T-cell (primary cell): ENCODE data around the gene NDUFV1. TPM values are rescaled to one million over a fixed set of nuclear protein-coding genes. Genes with fewer than 3 reads are reported as not detected.
"Not testable (repeated sequence)": the region's sequence is repeated elsewhere in the genome, so short reads cannot be mapped to it uniquely, and the experiment has no call there.

ENCODE experiments used
- ATAC-seq, 4 experiments: fragments of 200-7000 bp in 3 of 4; fragments of 150-1000 bp in 1 of 4; cut with Tn5 transposase; replicated peaks in 1 of 4; 1 replicate in 3 of 4; 2 replicates in 1 of 4; pipeline ENCODE4 v1.10.0; 2021; ENCODE audit warnings: moderate library complexity in 3 of 4, mild to moderate bottlenecking in 2 of 4, moderate number of reproducible peaks in 1 of 4
- CTCF ChIA-PET, 2 donors: fragments of 300-600 bp; sonication (Branson Sonifier 250); formaldehyde crosslinking; loops; one replicate each; lab custom pipeline; 2022; ENCODE audit warnings: antibody characterized with exemption in 2 of 2; lab: Charles Lee
- POLR2A ChIA-PET, 2 donors: fragments of 300-600 bp; sonication (Branson Sonifier 250); formaldehyde crosslinking; loops; one replicate each; lab custom pipeline; 2022; ENCODE audit warnings: antibody characterized with exemption in 2 of 2; lab: Charles Lee
- DNase-seq, 35 experiments: peaks; one replicate each; pipeline versions ENCODE4 v3.0.0 to v3.0.0-alpha.2; 2013 to 2023
- H3K27ac ChIP-seq: one replicate; pipeline ENCODE4 v1.5.1; 2013; ENCODE audit warnings: low read length
- H3K27me3 ChIP-seq, 2 experiments: replicated peaks in 1 of 2; 1 replicate in 1 of 2; 2 replicates in 1 of 2; pipeline versions ENCODE4 v1.6.1 to v1.7.0; 2013; ENCODE audit warnings: low read length in 1 of 2, mixed read lengths in 1 of 2; ENCODE audit not compliant: control insufficient read depth in 2 of 2, insufficient read depth in 2 of 2; ENCODE audit errors: extremely low read depth in 1 of 2
- H3K36me3 ChIP-seq, 2 donors: 1 replicate in 1 of 2; 2 replicates in 1 of 2; pipeline versions ENCODE4 v1.6.1 to v1.7.0; 2013; ENCODE audit warnings: low read length in 1 of 2; ENCODE audit not compliant: control insufficient read depth in 2 of 2, insufficient read depth in 1 of 2; ENCODE audit errors: extremely low read depth in 1 of 2
- H3K4me1 ChIP-seq, 2 experiments: 1 replicate in 1 of 2; 2 replicates in 1 of 2; pipeline versions ENCODE4 v1.6.1 to v1.7.0; 2013; ENCODE audit warnings: low read length in 2 of 2, mixed read lengths in 1 of 2; ENCODE audit not compliant: insufficient read depth in 2 of 2, control insufficient read depth in 1 of 2; ENCODE audit errors: extremely low read depth in 1 of 2
- H3K4me3 ChIP-seq, 2 donors: 1 replicate in 1 of 2; 2 replicates in 1 of 2; pipeline versions ENCODE4 v1.5.1 to v1.7.0; 2013; ENCODE audit warnings: mild to moderate bottlenecking in 2 of 2, low read length in 1 of 2, moderate library complexity in 1 of 2; ENCODE audit not compliant: control insufficient read depth in 1 of 2; ENCODE audit errors: extremely low read depth in 1 of 2
- H3K9me3 ChIP-seq: 2 replicates; pipeline ENCODE4 v1.7.0; 2013
- H3K27ac Mint-ChIP-seq, 2 donors: one replicate each; pipeline ENCODE4 v1.8.0; 2020 to 2021; ENCODE audit warnings: mild to moderate bottlenecking in 2 of 2, mixed read lengths in 2 of 2
- H3K27me3 Mint-ChIP-seq, 2 donors: one replicate each; pipeline ENCODE4 v1.8.0; 2021 to 2022; ENCODE audit warnings: mixed read lengths in 2 of 2
- H3K36me3 Mint-ChIP-seq: one replicate; pipeline ENCODE4 v1.8.0; 2021; ENCODE audit warnings: mixed read lengths
- H3K4me1 Mint-ChIP-seq, 3 donors: one replicate each; pipeline ENCODE4 v1.8.0; 2020 to 2022; ENCODE audit warnings: mixed read lengths in 3 of 3, mild to moderate bottlenecking in 1 of 3
- H3K4me3 Mint-ChIP-seq, 3 donors: one replicate each; pipeline ENCODE4 v1.8.0; 2020 to 2022; ENCODE audit warnings: mild to moderate bottlenecking in 3 of 3, mixed read lengths in 3 of 3, moderate library complexity in 3 of 3
- H3K9me3 Mint-ChIP-seq, 3 donors: one replicate each; pipeline ENCODE4 v1.8.0; 2020 to 2022; ENCODE audit warnings: mixed read lengths in 3 of 3
- WGBS: methylation state at CpG from one replicate; pipeline ENCODE4 v1.1.5; 2013; ENCODE audit warnings: missing lambda C conversion rate; ENCODE audit not compliant: insufficient coverage; 5-methylcytosine and 5-hydroxymethylcytosine counted together
- total RNA-seq, 35 experiments: library from RNA in 6 of 35; stranded (reverse) in 6 of 35; fragments of 120-200 nt in 1 of 35; gene quantifications; one replicate each; pipeline versions ENCODE4 v1.2.1 to v1.2.4 and lab custom pipeline; 2013 to 2026

NDUFV1 gene
- total RNA-seq, 5 donors from 2014 or later (not counting 1 experiment from before 2014, with no cell fraction given), result 199 to 250 (median 238) TPM

DNA sequence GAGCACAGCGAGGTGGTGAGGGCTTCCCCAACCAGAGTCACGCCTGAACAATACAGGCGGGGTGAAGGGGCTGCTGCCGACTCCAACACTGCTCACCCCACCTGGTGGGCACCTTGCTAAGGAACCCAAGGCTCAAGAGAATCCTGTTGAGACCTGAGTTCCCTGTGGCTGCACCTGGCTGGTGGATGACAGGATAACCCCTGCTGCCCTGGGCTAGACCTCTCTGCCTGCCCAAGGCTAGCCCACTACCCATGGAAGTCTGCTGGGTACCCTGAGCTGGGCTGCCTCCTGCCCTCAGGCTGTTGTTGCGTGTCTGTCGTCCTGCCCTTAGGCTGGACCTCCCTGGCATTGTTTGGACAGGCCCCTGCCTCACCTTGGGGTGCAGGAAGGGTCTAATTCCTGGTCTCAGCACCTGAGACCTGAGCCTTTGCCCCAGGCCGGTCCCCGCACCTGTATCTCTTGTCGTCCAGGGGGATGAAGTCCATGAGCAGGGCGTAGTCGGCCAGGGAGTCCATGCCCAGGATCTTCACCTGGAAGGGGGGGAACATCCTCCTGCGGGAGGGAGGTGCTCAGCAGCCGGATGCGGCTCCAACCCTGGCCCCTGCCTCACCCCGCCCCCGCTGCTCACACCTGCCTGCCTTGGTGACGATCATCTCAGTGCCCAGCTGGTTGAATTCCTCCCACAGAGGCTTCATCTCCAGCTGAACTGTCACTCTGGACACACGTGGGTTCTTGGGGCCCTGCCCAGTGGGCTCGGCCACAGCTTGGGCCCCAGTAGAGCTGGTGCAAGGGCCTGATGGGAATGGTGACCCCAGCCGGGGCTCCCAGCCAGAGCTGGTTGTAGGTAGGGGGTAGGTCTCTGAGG lies 27.9 kb downstream of the NDUFV1 start:
- no peak overlapping the region for H3K4me3 Mint-ChIP-seq

GRCh38 chr11:67635231-67635521 lies 28.4 kb downstream of the NDUFV1 start:
- WGBS, result 86% methylated on average over 1 of the region's 4 CpGs
- Mint-ChIP-seq H3K4me1 (peaks cover 6 to 9% (median 6%) of the 10 kb centered on the region in 3 donors), H3K36me3 (no peaks in the 10 kb centered on the region), H3K4me3 (no peak overlapping the region), H3K27me3 (no peaks in the 10 kb centered on the region), H3K9me3 (no peaks in the 10 kb centered on the region), H3K27ac (no peak overlapping the region)
- peaks cover 0 to 18% of the 10 kb centered on the region in 2 experiments for H3K4me1 ChIP-seq
- H3K27ac ChIP-seq, result no peak overlapping the region
- peaks cover 0 to 24% of the 10 kb centered on the region in 2 experiments for H3K27me3 ChIP-seq
- no peaks in the 10 kb centered on the region for H3K9me3 ChIP-seq
- H3K4me3 ChIP-seq, result no peak overlapping the region
- ChIA-PET CTCF (interaction anchor here in 1 of 2 donors (0.5 kb wide), 1 partner anchor 1276 kb away, joined by 7 read pairs; no protein-coding TSS in a partner anchor), POLR2A (interaction anchor here in 1 of 2 donors (0.5 kb wide), 2 partner anchors 16 to 23 kb away, joined by 3 to 4 read pairs; no protein-coding TSS in a partner anchor)
- DNase-seq, result no peak
- H3K36me3 ChIP-seq, result no peaks in the 10 kb centered on the region
- ATAC-seq, result no peak

More for the DNA sequence above, 27.9 kb downstream of the NDUFV1 start:
- Histone ChIP-seq H3K9me3 (no peaks in the 10 kb centered on the region), H3K4me3 (no peak overlapping the region), H3K4me1 (peaks cover 0 to 13% of the 10 kb centered on the region in 2 experiments), H3K27ac (no peak overlapping the region), H3K27me3 (peaks cover 0 to 18% of the 10 kb centered on the region in 2 experiments), H3K36me3 (no peaks in the 10 kb centered on the region)
- ATAC-seq (no peak), DNase-seq (no peak)
- no peak overlapping the region for H3K27ac Mint-ChIP-seq
- no peaks in the 10 kb centered on the region for H3K9me3 Mint-ChIP-seq
- POLR2A ChIA-PET, result interaction anchor here in 1 of 2 donors (0.5 kb wide), 2 partner anchors 16 to 23 kb away, joined by 3 to 4 read pairs; no protein-coding TSS in a partner anchor
- H3K4me1 Mint-ChIP-seq, result peaks cover 6 to 7% (median 6%) of the 10 kb centered on the region in 3 donors
- 74% methylated on average over 11 of the region's 20 CpGs for WGBS
- CTCF ChIA-PET, result interaction anchor here in 1 of 2 donors (0.5 to 0.6 kb wide), 2 partner anchors 298 to 1276 kb away, joined by 5 to 7 read pairs; no protein-coding TSS in a partner anchor
- H3K27me3 Mint-ChIP-seq, result no peaks in the 10 kb centered on the region
- H3K36me3 Mint-ChIP-seq, result no peaks in the 10 kb centered on the region

- H3K4me1 ChIP-seq, result peaks cover 0 to 6% of the 10 kb centered on the region in 2 experiments
- ATAC-seq (no peak), DNase-seq (no peak)
- no peaks in the 10 kb centered on the region for H3K9me3 ChIP-seq
- Mint-ChIP-seq H3K4me3 (no peak overlapping the region), H3K9me3 (no peaks in the 10 kb centered on the region), H3K27me3 (no peaks in the 10 kb centered on the region), H3K4me1 (peaks cover 0 to 1% (median 0%) of the 10 kb centered on the region in 3 donors), H3K36me3 (no peaks in the 10 kb centered on the region), H3K27ac (no peak overlapping the region)
- no peaks in the 10 kb centered on the region for H3K36me3 ChIP-seq
- ChIA-PET POLR2A (no interaction called here), CTCF (no interaction called here)
- H3K27ac ChIP-seq, result no peak overlapping the region
- 37% methylated on average over 3 of the region's 6 CpGs for WGBS
- H3K4me3 ChIP-seq, result no peak overlapping the region
- peaks cover 0 to 38% of the 10 kb centered on the region in 2 experiments for H3K27me3 ChIP-seq
Observed at GRCh38 chr11:67636962-67637361, 30.2 kb downstream of the NDUFV1 start.

GRCh38 chr11:67637441-67637840 lies 30.7 kb downstream of the NDUFV1 start:
- H3K9me3 Mint-ChIP-seq, CTCF ChIA-PET, H3K4me1 ChIP-seq, H3K27ac Mint-ChIP-seq, ATAC-seq, H3K27ac ChIP-seq, H3K27me3 Mint-ChIP-seq, H3K4me3 ChIP-seq, H3K4me1 Mint-ChIP-seq, H3K4me3 Mint-ChIP-seq, H3K36me3 Mint-ChIP-seq, H3K9me3 ChIP-seq, H3K36me3 ChIP-seq, POLR2A ChIA-PET, DNase-seq: not testable (repeated sequence)
- WGBS, result no CpG with 5 or more reads among the region's 3 CpGs
- H3K27me3 ChIP-seq, result peaks cover 0 to 38% of the 10 kb centered on the region in 2 experiments

DNA sequence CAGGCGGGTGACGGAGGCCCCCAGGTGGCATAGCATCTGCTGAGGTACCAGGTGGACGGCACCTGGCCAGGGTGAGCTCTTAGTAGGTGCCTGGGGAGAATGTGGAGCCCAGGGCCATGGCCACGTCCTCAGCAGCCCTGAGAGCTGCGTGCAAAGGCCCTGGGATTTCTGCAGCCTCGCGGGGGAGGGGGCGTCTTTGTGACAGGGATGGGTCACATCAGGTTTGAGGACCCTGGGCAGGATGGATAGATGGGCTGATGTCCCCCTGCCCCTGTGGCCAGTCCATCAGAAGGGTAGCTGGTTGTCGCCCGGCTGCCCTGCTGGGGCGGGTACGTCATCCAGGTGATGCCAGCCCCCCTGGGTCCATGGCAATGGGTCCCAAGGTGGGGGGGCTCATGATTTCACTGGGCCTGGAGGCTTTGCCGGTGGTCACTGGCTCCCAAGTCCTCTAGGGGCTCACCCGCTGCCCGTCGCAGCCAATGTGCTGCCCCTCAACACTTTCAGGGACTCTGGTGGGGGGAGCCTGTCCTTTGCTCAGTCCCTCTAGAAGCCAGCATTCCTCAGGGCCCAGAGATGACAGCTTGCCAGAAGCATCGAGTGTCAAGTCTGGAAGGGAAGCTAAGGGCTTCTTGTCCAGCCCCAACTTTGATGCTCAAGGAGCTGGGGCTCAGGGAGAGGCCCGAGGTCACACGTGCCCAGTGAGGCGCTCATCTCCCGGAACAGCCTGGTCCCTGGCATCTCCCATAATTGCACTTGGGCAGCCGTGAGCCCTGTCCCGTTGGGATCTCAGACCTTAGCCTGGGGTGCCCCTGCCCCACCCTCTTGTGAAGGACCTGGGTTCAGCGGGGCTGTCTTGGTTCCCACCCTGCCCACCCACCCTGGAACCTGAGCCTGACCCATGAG lies 32.0 kb downstream of the NDUFV1 start:
- Mint-ChIP-seq H3K36me3 (no peaks in the 10 kb centered on the region), H3K9me3 (no peaks in the 10 kb centered on the region), H3K4me3 (no peak overlapping the region), H3K27me3 (no peaks in the 10 kb centered on the region), H3K27ac (no peak overlapping the region), H3K4me1 (peaks cover 0 to 1% (median 0%) of the 10 kb centered on the region in 3 donors)
- ChIA-PET CTCF (no interaction called here), POLR2A (interaction anchor here in 1 of 2 donors (0.6 kb wide), 1 partner anchor 385 kb away, joined by 3 read pairs; no protein-coding TSS in a partner anchor)
- no peaks in the 10 kb centered on the region for H3K9me3 ChIP-seq
- H3K27ac ChIP-seq, result no peak overlapping the region
- peaks cover 0 to 32% of the 10 kb centered on the region in 2 experiments for H3K27me3 ChIP-seq
- H3K36me3 ChIP-seq, result no peaks in the 10 kb centered on the region
- 87% methylated on average over 23 of the region's 24 CpGs for WGBS
- ATAC-seq, result no peak
- H3K4me3 ChIP-seq, result no peak overlapping the region
- no peak for DNase-seq
- peaks cover 0 to 6% of the 10 kb centered on the region in 2 experiments for H3K4me1 ChIP-seq

GRCh38 chr11:67639438-67639859 lies 32.7 kb downstream of the NDUFV1 start, which contains the start of gene TBX10:
TBX10 (minus strand) TSS chr11:67639763; CDS start chr11:67639472, 291 bp downstream.
- ChIA-PET CTCF (no interaction called here), POLR2A (interaction anchor here in 1 of 2 donors (0.6 kb wide), 1 partner anchor 385 kb away, joined by 3 read pairs; no protein-coding TSS in a partner anchor)
- H3K4me1 Mint-ChIP-seq, result peaks cover 0 to 4% (median 0%) of the 10 kb centered on the region in 3 donors
- no peaks in the 10 kb centered on the region for H3K27me3 Mint-ChIP-seq
- no peaks in the 10 kb centered on the region for H3K36me3 Mint-ChIP-seq
- Histone ChIP-seq H3K27ac (no peak within 1 kb of the TSS), H3K36me3 (no peaks in the 10 kb centered on the region), H3K4me1 (peaks cover 0 to 6% of the 10 kb centered on the region in 2 experiments), H3K4me3 (no peak within 1 kb of the TSS), H3K27me3 (peaks cover 0 to 32% of the 10 kb centered on the region in 2 experiments), H3K9me3 (no peaks in the 10 kb centered on the region)
- no peak within 1 kb of the TSS for H3K27ac Mint-ChIP-seq
- H3K9me3 Mint-ChIP-seq, result no peaks in the 10 kb centered on the region
- H3K4me3 Mint-ChIP-seq, result no peak within 1 kb of the TSS
- 80% methylated on average over 12 of the region's 18 CpGs for WGBS
- DNase-seq (no peak), ATAC-seq (no peak)
